ENCODE results near the gene RASGRP1. TPM values are rescaled to one million over a fixed set of nuclear protein-coding genes. Genes with fewer than 3 reads are reported as not detected.

Gene RASGRP1
- total RNA-seq, 1 experiment from 2014 or later, result not detected

DNA sequence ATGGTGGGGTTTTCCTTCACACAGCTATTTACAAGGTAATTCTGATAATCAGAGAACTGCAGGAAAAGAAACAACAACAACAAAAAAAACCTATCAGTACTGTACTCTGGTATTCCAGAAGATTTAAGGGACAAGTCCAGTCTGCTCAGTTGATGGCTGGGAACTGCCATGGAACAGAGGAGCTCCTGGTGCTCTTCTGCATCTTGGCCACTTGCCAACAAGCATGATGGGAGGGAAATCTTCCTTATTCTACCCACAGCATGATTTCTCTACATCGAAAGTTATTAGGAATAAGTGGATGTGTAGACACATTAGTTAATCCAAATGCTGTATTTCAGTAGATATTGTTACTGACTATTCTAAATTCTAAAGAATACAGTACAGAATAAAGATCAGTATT lies 51.7 kb downstream of the RASGRP1 start:
- TF ChIP-seq, protein P1, sequence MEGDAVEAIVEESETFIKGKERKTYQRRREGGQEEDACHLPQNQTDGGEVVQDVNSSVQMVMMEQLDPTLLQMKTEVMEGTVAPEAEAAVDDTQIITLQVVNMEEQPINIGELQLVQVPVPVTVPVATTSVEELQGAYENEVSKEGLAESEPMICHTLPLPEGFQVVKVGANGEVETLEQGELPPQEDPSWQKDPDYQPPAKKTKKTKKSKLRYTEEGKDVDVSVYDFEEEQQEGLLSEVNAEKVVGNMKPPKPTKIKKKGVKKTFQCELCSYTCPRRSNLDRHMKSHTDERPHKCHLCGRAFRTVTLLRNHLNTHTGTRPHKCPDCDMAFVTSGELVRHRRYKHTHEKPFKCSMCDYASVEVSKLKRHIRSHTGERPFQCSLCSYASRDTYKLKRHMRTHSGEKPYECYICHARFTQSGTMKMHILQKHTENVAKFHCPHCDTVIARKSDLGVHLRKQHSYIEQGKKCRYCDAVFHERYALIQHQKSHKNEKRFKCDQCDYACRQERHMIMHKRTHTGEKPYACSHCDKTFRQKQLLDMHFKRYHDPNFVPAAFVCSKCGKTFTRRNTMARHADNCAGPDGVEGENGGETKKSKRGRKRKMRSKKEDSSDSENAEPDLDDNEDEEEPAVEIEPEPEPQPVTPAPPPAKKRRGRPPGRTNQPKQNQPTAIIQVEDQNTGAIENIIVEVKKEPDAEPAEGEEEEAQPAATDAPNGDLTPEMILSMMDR (IDR thresholded peaks at IDR 0.05; ENCODE audit: unreplicated experiment), result no peak
- intact Hi-C loops (cut with micrococcal nuclease), result no loop called here
- BruUV-seq (replicated peaks), result no TSS peak
- ChIA-PET CTCF (interaction anchor here (0.8 to 3.4 kb wide), 6 partner anchors 14 to 985 kb away, joined by 3 to 9 read pairs (median 4); partner anchors contain the start of gene RASGRP1), POLR2A (interaction anchor here (0.7 to 1.6 kb wide), 3 partner anchors 10 to 34 kb away, joined by 3 to 5 read pairs (median 4); no protein-coding TSS in a partner anchor)
- Mint-ChIP-seq H3K36me3 (ENCODE audit: insufficient read depth, unreplicated experiment) (peaks cover 6% of the 10 kb centered on the region), H3K9me3 (ENCODE audit: unreplicated experiment) (no peaks in the 10 kb centered on the region), H3K27ac (ENCODE audit: low read depth, unreplicated experiment) (no peak overlapping the region), H3K4me3 (ENCODE audit: unreplicated experiment) (no peak overlapping the region), H3K4me1 (ENCODE audit: insufficient read depth, unreplicated experiment) (no peaks in the 10 kb centered on the region), H3K27me3 (ENCODE audit: insufficient read depth, unreplicated experiment) (peaks cover 45% of the 10 kb centered on the region)
- no peak for DNase-seq (ENCODE audit: unreplicated experiment)

DNA sequence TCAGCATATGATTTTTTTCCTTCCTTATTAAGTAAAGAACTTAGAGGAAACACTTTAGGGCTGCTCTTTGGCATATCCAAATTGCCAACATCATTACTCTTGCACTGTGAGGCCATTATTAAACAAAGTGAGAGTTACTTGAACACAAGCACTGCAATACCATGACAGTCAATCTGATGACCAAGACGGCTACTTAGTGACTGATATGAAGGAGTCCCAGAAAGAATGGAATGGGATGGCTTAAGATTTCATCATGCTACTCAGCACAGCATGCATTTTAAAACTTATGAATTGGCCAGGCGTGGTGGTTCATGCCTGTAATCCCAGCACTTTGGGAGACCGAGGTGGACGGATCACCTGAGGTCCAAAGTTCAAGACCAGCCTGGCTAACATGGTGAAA lies 55.5 kb downstream of the RASGRP1 start:
- no TSS peak for BruUV-seq (replicated peaks)
- no peaks in the 10 kb centered on the region for H3K9me3 Mint-ChIP-seq (ENCODE audit: unreplicated experiment)
- peaks cover 11% of the 10 kb centered on the region for H3K27me3 Mint-ChIP-seq (ENCODE audit: insufficient read depth, unreplicated experiment)
- intact Hi-C loops (cut with micrococcal nuclease), result no loop called here
- H3K27ac Mint-ChIP-seq (ENCODE audit: low read depth, unreplicated experiment), result no peak overlapping the region
- POLR2A ChIA-PET, result interaction anchor here (1.5 kb wide), 1 partner anchor 11 kb away, joined by 4 read pairs; no protein-coding TSS in a partner anchor
- H3K4me1 Mint-ChIP-seq (ENCODE audit: insufficient read depth, unreplicated experiment), result no peaks in the 10 kb centered on the region
- CTCF ChIA-PET, result no interaction called here
- H3K36me3 Mint-ChIP-seq (ENCODE audit: insufficient read depth, unreplicated experiment), result peaks cover 6% of the 10 kb centered on the region
- H3K4me3 Mint-ChIP-seq (ENCODE audit: unreplicated experiment), result no peak overlapping the region
- TF ChIP-seq, protein P1 (IDR thresholded peaks at IDR 0.05; ENCODE audit: unreplicated experiment), result no peak
- no peak for DNase-seq (ENCODE audit: unreplicated experiment)

DNA sequence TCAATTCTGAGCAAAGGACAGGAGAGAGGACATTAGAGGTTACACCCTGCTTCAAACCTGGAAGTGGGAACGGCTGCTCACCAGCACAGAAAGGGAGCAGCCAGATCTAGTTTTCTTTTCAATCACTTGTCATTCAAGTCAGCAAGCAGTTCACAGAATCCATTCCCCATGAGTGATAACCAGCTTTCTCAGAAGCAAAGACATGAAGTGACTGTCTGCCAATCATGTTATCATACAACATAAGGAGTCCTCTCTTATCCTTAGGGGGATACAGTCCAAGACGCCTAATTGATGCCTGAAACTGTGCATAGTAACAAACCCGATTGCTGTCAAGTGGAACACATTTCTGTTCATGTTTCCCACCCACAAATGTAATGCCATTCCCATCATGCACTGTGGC lies 56.0 kb downstream of the RASGRP1 start:
- Mint-ChIP-seq H3K36me3 (ENCODE audit: insufficient read depth, unreplicated experiment) (peaks cover 6% of the 10 kb centered on the region), H3K4me3 (ENCODE audit: unreplicated experiment) (no peak overlapping the region), H3K4me1 (ENCODE audit: insufficient read depth, unreplicated experiment) (no peaks in the 10 kb centered on the region), H3K9me3 (ENCODE audit: unreplicated experiment) (no peaks in the 10 kb centered on the region), H3K27ac (ENCODE audit: low read depth, unreplicated experiment) (no peak overlapping the region), H3K27me3 (ENCODE audit: insufficient read depth, unreplicated experiment) (peaks cover 6% of the 10 kb centered on the region)
- TF ChIP-seq, protein P1 (IDR thresholded peaks at IDR 0.05; ENCODE audit: unreplicated experiment), result no peak
- BruUV-seq (replicated peaks), result no TSS peak
- intact Hi-C loops (cut with micrococcal nuclease), result no loop called here
- DNase-seq (ENCODE audit: unreplicated experiment), result no peak
- POLR2A ChIA-PET, result no interaction called here
- CTCF ChIA-PET, result interaction anchor here (0.6 kb wide), 1 partner anchor 16 kb away, joined by 4 read pairs; no protein-coding TSS in a partner anchor

DNA sequence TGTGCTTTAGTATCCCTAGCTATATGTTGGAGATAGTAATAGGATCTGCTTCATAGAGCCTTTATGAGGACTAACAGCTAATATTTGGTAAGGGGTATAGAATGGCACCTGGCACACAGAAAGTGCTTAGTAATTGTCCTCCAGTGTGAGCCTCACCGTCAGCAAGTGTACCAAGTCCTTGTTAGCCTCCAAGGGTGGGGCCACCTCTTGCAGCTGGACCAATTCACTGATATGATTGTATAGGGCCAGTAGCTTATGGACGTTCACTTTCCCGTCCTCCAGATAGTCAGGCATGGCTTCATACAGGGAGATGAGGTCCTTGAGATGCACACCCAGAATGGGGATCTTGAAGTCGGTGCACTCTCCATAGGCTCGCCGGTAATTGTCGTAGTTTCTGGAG lies 57.0 kb downstream of the RASGRP1 start:
- Mint-ChIP-seq H3K4me3 (ENCODE audit: unreplicated experiment) (no peak overlapping the region), H3K27me3 (ENCODE audit: insufficient read depth, unreplicated experiment) (no peaks in the 10 kb centered on the region), H3K9me3 (ENCODE audit: unreplicated experiment) (no peaks in the 10 kb centered on the region), H3K27ac (ENCODE audit: low read depth, unreplicated experiment) (no peak overlapping the region), H3K36me3 (ENCODE audit: insufficient read depth, unreplicated experiment) (peaks cover 6% of the 10 kb centered on the region), H3K4me1 (ENCODE audit: insufficient read depth, unreplicated experiment) (no peaks in the 10 kb centered on the region)
- BruUV-seq (replicated peaks), result no TSS peak
- intact Hi-C loops (cut with micrococcal nuclease), result no loop called here
- ChIA-PET POLR2A (no interaction called here), CTCF (interaction anchor here (0.6 to 1.2 kb wide), 4 partner anchors 11 to 140 kb away, joined by 3 to 4 read pairs (median 4); no protein-coding TSS in a partner anchor)
- TF ChIP-seq, protein P1 (IDR thresholded peaks at IDR 0.05; ENCODE audit: unreplicated experiment), result no peak
- no peak for DNase-seq (ENCODE audit: unreplicated experiment)
